ENCODE data around the gene ASMTL.

The ASMTL gene

GRCh38 chrX:1387141-1387776, 65.5 kb downstream of the ASMTL start:
- TF ChIP-seq BHLHE40 (IDR thresholded peaks at IDR 0.05; ENCODE audit: borderline replicate concordance) (no peak), ARNT (IDR thresholded peaks at IDR 0.05) (no peak), TARDBP (IDR thresholded peaks at IDR 0.05) (no peak), SUZ12 (IDR thresholded peaks at IDR 0.05) (no peak), ELF4 (IDR thresholded peaks at IDR 0.05) (no peak), SP1 (IDR thresholded peaks at IDR 0.05) (no peak), FOXM1 (IDR thresholded peaks at IDR 0.05; ENCODE audit: borderline replicate concordance) (no peak), HDGF (IDR thresholded peaks at IDR 0.05; ENCODE audit: borderline replicate concordance) (no peak), FOXA1 (IDR thresholded peaks at IDR 0.05) (no peak), LEF1 (IDR thresholded peaks at IDR 0.05; ENCODE audit: borderline replicate concordance) (no peak), FOXK2 (IDR thresholded peaks at IDR 0.05) (no peak), ZNF384 (IDR thresholded peaks at IDR 0.05) (no peak), CTBP1 (IDR thresholded peaks at IDR 0.05; ENCODE audit: borderline replicate concordance) (no peak), NFRKB (IDR thresholded peaks at IDR 0.05) (no peak), L3MBTL2 (conservative IDR thresholded peaks at IDR 0.05) (no peak), PKNOX1 (IDR thresholded peaks at IDR 0.05) (no peak)
- ChIA-PET POLR2A (no interaction called here), CTCF (no interaction called here)
- DNase-seq (ENCODE audit: extremely low spot score): no peak

GRCh38 chrX:1386338-1387127, 66.2 kb downstream of the ASMTL start:
- DNase-seq (ENCODE audit: extremely low spot score): no peak
- ChIA-PET CTCF (no interaction called here), POLR2A (no interaction called here)
- no peak for TF ChIP-seq TARDBP (IDR thresholded peaks at IDR 0.05)
- TF ChIP-seq SP1 (IDR thresholded peaks at IDR 0.05): no peak
- no peak for TF ChIP-seq FOXA1 (IDR thresholded peaks at IDR 0.05)
- TF ChIP-seq FOXM1 (IDR thresholded peaks at IDR 0.05; ENCODE audit: borderline replicate concordance): no peak
- no peak for TF ChIP-seq CTBP1 (IDR thresholded peaks at IDR 0.05; ENCODE audit: borderline replicate concordance)
- TF ChIP-seq BHLHE40 (IDR thresholded peaks at IDR 0.05; ENCODE audit: borderline replicate concordance): no peak
- TF ChIP-seq HDGF (IDR thresholded peaks at IDR 0.05; ENCODE audit: borderline replicate concordance): no peak
- no peak for TF ChIP-seq FOXK2 (IDR thresholded peaks at IDR 0.05)
- TF ChIP-seq PKNOX1 (IDR thresholded peaks at IDR 0.05): no peak

- POLR2A ChIA-PET: no interaction called here
Observed at GRCh38 chrX:1385253-1386223, 67.2 kb downstream of the ASMTL start.

GRCh38 chrX:1384658-1385252, 68.0 kb downstream of the ASMTL start:
- CTCF ChIA-PET: no interaction called here
- DNase-seq (ENCODE audit: extremely low spot score): no peak
- POLR2A ChIA-PET: no interaction called here
- TF ChIP-seq NFRKB (IDR thresholded peaks at IDR 0.05) (no peak), FOXM1 (IDR thresholded peaks at IDR 0.05; ENCODE audit: borderline replicate concordance) (no peak), SUZ12 (IDR thresholded peaks at IDR 0.05) (no peak), L3MBTL2 (conservative IDR thresholded peaks at IDR 0.05) (no peak), FOXK2 (IDR thresholded peaks at IDR 0.05) (no peak), TARDBP (IDR thresholded peaks at IDR 0.05) (no peak), SP1 (IDR thresholded peaks at IDR 0.05) (no peak), ARNT (IDR thresholded peaks at IDR 0.05) (no peak), BHLHE40 (IDR thresholded peaks at IDR 0.05; ENCODE audit: borderline replicate concordance) (no peak), ZNF384 (IDR thresholded peaks at IDR 0.05) (no peak), ELF4 (IDR thresholded peaks at IDR 0.05) (no peak), PKNOX1 (IDR thresholded peaks at IDR 0.05) (no peak), LEF1 (IDR thresholded peaks at IDR 0.05; ENCODE audit: borderline replicate concordance) (no peak), CTBP1 (IDR thresholded peaks at IDR 0.05; ENCODE audit: borderline replicate concordance) (no peak), FOXA1 (IDR thresholded peaks at IDR 0.05) (no peak), HDGF (IDR thresholded peaks at IDR 0.05; ENCODE audit: borderline replicate concordance) (no peak)

More at GRCh38 chrX:1385253-1386223, 67.2 kb downstream of the ASMTL start:
- CTCF ChIA-PET: no interaction called here
- TF ChIP-seq FOXK2 (IDR thresholded peaks at IDR 0.05) (no peak), TARDBP (IDR thresholded peaks at IDR 0.05) (no peak), L3MBTL2 (conservative IDR thresholded peaks at IDR 0.05) (no peak), ARNT (IDR thresholded peaks at IDR 0.05) (no peak), FOXM1 (IDR thresholded peaks at IDR 0.05; ENCODE audit: borderline replicate concordance) (no peak), BHLHE40 (IDR thresholded peaks at IDR 0.05; ENCODE audit: borderline replicate concordance) (no peak), CTBP1 (IDR thresholded peaks at IDR 0.05; ENCODE audit: borderline replicate concordance) (no peak), SUZ12 (IDR thresholded peaks at IDR 0.05) (no peak), HDGF (IDR thresholded peaks at IDR 0.05; ENCODE audit: borderline replicate concordance) (no peak), PKNOX1 (IDR thresholded peaks at IDR 0.05) (no peak), ZNF384 (IDR thresholded peaks at IDR 0.05) (no peak), ELF4 (IDR thresholded peaks at IDR 0.05) (no peak), LEF1 (IDR thresholded peaks at IDR 0.05; ENCODE audit: borderline replicate concordance) (no peak), FOXA1 (IDR thresholded peaks at IDR 0.05) (no peak), NFRKB (IDR thresholded peaks at IDR 0.05) (no peak), SP1 (IDR thresholded peaks at IDR 0.05) (no peak)
- peak; percentile 3 for DNase-seq (ENCODE audit: extremely low spot score)
